CD4-positive, alpha-beta T cell (primary cell): ENCODE data around the gene EP300. TPM values are rescaled to one million over a fixed set of nuclear protein-coding genes. Genes with fewer than 3 reads are reported as not detected.

Experiments used
- ATAC-seq: fragments of 200-7000 bp; cut with Tn5 transposase; one replicate; pipeline ENCODE4 v1.10.0; 2022; ENCODE audit warnings: mild to moderate bottlenecking; ENCODE audit not compliant: poor library complexity
- CTCF ChIA-PET: fragments of 350-600 bp; sonication (Branson Sonifier 250); formaldehyde crosslinking; loops from one replicate; lab custom pipeline; 2021; ENCODE audit warnings: antibody characterized with exemption, inconsistent platforms; lab: Charles Lee
- POLR2A ChIA-PET: fragments of 350-600 bp; sonication (Branson Sonifier 250); formaldehyde crosslinking; loops from one replicate; lab custom pipeline; 2021; ENCODE audit warnings: antibody characterized with exemption, inconsistent platforms; lab: Charles Lee
- DNase-seq, 14 experiments: peaks; one replicate each; pipeline ENCODE4 v3.0.0-alpha.2; 2013 to 2020; ENCODE audit warnings: mixed read lengths in 2 of 14
- H3K27ac ChIP-seq, 2 donors: one replicate each; pipeline versions ENCODE4 v1.5.1 to v1.7.0; 2013; ENCODE audit warnings: low read length in 2 of 2, low read depth in 1 of 2, mild to moderate bottlenecking in 1 of 2
- H3K27me3 ChIP-seq, 2 experiments: 1 replicate in 1 of 2; 2 replicates in 1 of 2; pipeline versions ENCODE4 v1.6.1 to v1.7.0; 2013; ENCODE audit warnings: low read length in 2 of 2, control low read depth in 1 of 2, mild to moderate bottlenecking in 1 of 2, moderate library complexity in 1 of 2; ENCODE audit not compliant: insufficient read depth in 2 of 2, control insufficient read depth in 1 of 2
- H3K36me3 ChIP-seq: one replicate; pipeline ENCODE4 v1.6.1; 2013; ENCODE audit warnings: low read length, control low read depth; ENCODE audit not compliant: insufficient read depth
- H3K4me1 ChIP-seq: one replicate; pipeline ENCODE4 v1.6.1; 2013; ENCODE audit warnings: low read length, control low read depth; ENCODE audit not compliant: insufficient read depth
- H3K4me3 ChIP-seq: one replicate; pipeline ENCODE4 v1.5.1; 2013; ENCODE audit warnings: mild to moderate bottlenecking, low read length, moderate library complexity
- H3K9me3 ChIP-seq, 2 experiments: 1 replicate in 1 of 2; 2 replicates in 1 of 2; pipeline versions ENCODE4 v1.6.1 to v1.7.0; 2013; ENCODE audit warnings: low read length in 2 of 2, mild to moderate bottlenecking in 2 of 2, control low read depth in 1 of 2, moderate library complexity in 1 of 2; ENCODE audit not compliant: control insufficient read depth in 1 of 2, insufficient read depth in 1 of 2
- H3K27ac Mint-ChIP-seq: one replicate; pipeline ENCODE4 v1.8.0; 2020; ENCODE audit warnings: mixed read lengths
- H3K27me3 Mint-ChIP-seq: one replicate; pipeline ENCODE4 v1.8.0; 2021; ENCODE audit warnings: mixed read lengths
- H3K36me3 Mint-ChIP-seq: one replicate; pipeline ENCODE4 v1.8.0; 2021; ENCODE audit warnings: low read depth, mixed read lengths
- H3K4me1 Mint-ChIP-seq: one replicate; pipeline ENCODE4 v1.8.0; 2021; ENCODE audit warnings: low read depth, mixed read lengths
- H3K4me3 Mint-ChIP-seq: one replicate; pipeline ENCODE4 v1.8.0; 2020; ENCODE audit warnings: mild to moderate bottlenecking, mixed read lengths
- H3K9me3 Mint-ChIP-seq: one replicate; pipeline ENCODE4 v1.8.0; 2020; ENCODE audit warnings: mixed read lengths
- CTCF ChIP-seq: fragments of 200-600 bp; IDR thresholded peaks from one replicate; pipeline ENCODE4 v1.8.0; 2022; ENCODE audit warnings: antibody characterized with exemption, mild to moderate bottlenecking
- intact Hi-C, 2 experiments: fragments of 100-400 bp; cut with DNase I in 1 of 2; cut with micrococcal nuclease in 1 of 2; formaldehyde crosslinking; loops; one replicate each; pipeline versions ENCODE4 v1.15.1 to v1.9.0; 2023 to 2025; cut with DNase I, micrococcal nuclease
- total RNA-seq, 174 experiments: library from RNA in 2 of 174; stranded (reverse) in 2 of 174; gene quantifications; one replicate each; pipeline ENCODE4 v1.2.3 and lab custom pipeline; 2021 to 2026

Gene EP300
- total RNA-seq, 2 experiments from 2014 or later = 126 to 134 TPM

- DNase-seq = no peak
- intact Hi-C loops = no loop called here
- TF ChIP-seq CTCF = no peak
- peak overlapping the region; percentile 42 for H3K27ac Mint-ChIP-seq
- H3K4me3 Mint-ChIP-seq = no peak overlapping the region
- Histone ChIP-seq H3K4me1 (peaks cover 5% of the 10 kb centered on the region), H3K36me3 (peaks cover 86% of the 10 kb centered on the region), H3K27me3 (no peaks in the 10 kb centered on the region), H3K27ac (no peak overlapping the region), H3K9me3 (no peaks in the 10 kb centered on the region), H3K4me3 (no peak overlapping the region)
- no peak for ATAC-seq
- ChIA-PET POLR2A (interaction anchor here (0.7 kb wide), 1 partner anchor 265 kb away, joined by 3 read pairs; no protein-coding TSS in a partner anchor), CTCF (no interaction called here)
- H3K4me1 Mint-ChIP-seq = peaks cover 21% of the 10 kb centered on the region
- H3K36me3 Mint-ChIP-seq = peaks cover 91% of the 10 kb centered on the region
- no peaks in the 10 kb centered on the region for H3K27me3 Mint-ChIP-seq
- H3K9me3 Mint-ChIP-seq = no peaks in the 10 kb centered on the region
Observed at GRCh38 chr22:41175546-41175945, 83.2 kb downstream of the EP300 start.

- H3K4me1 Mint-ChIP-seq = peaks cover 21% of the 10 kb centered on the region
Observed at GRCh38 chr22:41177040-41177621, 84.7 kb downstream of the EP300 start.

GRCh38 chr22:41177622-41178424 lies 85.4 kb downstream of the EP300 start:
- no peaks in the 10 kb centered on the region for H3K27me3 Mint-ChIP-seq
- H3K4me1 ChIP-seq = peaks cover 11% of the 10 kb centered on the region
- ATAC-seq (no peak), DNase-seq (no peak)
- POLR2A ChIA-PET = no interaction called here
- TF ChIP-seq CTCF = no peak
- no peaks in the 10 kb centered on the region for H3K9me3 Mint-ChIP-seq
- no peaks in the 10 kb centered on the region for H3K27me3 ChIP-seq
- CTCF ChIA-PET = no interaction called here
- H3K36me3 Mint-ChIP-seq = peaks cover 76% of the 10 kb centered on the region
- H3K4me3 Mint-ChIP-seq = no peak overlapping the region
- H3K27ac Mint-ChIP-seq = no peak overlapping the region
- H3K27ac ChIP-seq = no peak overlapping the region
- peaks cover 65% of the 10 kb centered on the region for H3K36me3 ChIP-seq
- peaks cover 21% of the 10 kb centered on the region for H3K4me1 Mint-ChIP-seq
- no peak overlapping the region for H3K4me3 ChIP-seq
- intact Hi-C loops = no loop called here
- H3K9me3 ChIP-seq = no peaks in the 10 kb centered on the region

More at GRCh38 chr22:41177040-41177621, 84.7 kb downstream of the EP300 start:
- no peaks in the 10 kb centered on the region for H3K27me3 ChIP-seq
- no peak for TF ChIP-seq CTCF
- H3K9me3 ChIP-seq = no peaks in the 10 kb centered on the region
- Mint-ChIP-seq H3K4me3 (no peak overlapping the region), H3K9me3 (no peaks in the 10 kb centered on the region), H3K36me3 (peaks cover 83% of the 10 kb centered on the region), H3K27me3 (no peaks in the 10 kb centered on the region), H3K27ac (no peak overlapping the region)
- no peak overlapping the region for H3K27ac ChIP-seq
- no peak for DNase-seq
- peaks cover 72% of the 10 kb centered on the region for H3K36me3 ChIP-seq
- CTCF ChIA-PET = no interaction called here
- H3K4me3 ChIP-seq = no peak overlapping the region
- POLR2A ChIA-PET = no interaction called here
- no peak for ATAC-seq
- intact Hi-C loops = no loop called here
- peaks cover 11% of the 10 kb centered on the region for H3K4me1 ChIP-seq
